HG03097 (cell line): Measurements from ENCODE around the gene MAOA.
"Not testable (repeated sequence)": the region's sequence is repeated elsewhere in the genome, so short reads cannot be mapped to it uniquely, and the experiment has no call there.

Source experiments
- ATAC-seq: cut with Tn5 transposase; IDR thresholded peaks from one replicate; pipeline ENCODE4 v1.9.1; 2021; ENCODE audit not compliant: unreplicated experiment, low FRiP score

The MAOA gene

DNA sequence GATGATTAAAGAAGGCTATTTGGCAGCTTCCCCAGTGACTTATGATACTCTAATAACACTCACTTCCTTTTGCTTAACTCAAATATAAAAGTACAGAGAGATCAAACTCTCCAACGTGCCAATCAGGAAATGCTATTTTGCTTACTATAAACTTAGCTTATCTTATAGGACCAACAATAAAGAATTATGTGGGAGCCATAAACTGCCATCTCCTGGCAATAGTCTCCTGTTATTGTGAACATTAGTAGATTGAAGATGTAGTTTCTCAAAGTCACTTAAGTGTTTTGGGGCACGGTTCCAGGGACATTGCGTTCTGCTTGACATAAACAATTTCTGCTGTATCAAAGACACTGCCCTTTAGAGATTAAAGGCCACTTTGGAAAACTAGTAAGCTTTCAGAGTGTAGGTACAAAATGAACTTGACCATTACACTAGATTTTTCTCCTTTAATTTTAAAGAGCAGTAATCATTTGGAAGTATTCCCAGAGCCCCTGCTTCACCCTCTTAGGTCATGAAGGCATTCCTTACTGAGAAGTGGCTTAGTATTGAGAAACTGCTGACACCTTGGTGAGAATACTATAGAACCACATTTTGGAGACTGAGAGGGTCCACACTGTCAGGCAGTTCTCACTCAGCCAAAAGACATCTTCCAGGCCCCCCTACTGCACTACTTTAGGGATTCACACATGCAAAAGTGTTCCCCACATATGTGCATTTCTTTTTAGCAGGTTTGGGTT is 51.9 kb downstream of the MAOA start:
- no peak for ATAC-seq

DNA sequence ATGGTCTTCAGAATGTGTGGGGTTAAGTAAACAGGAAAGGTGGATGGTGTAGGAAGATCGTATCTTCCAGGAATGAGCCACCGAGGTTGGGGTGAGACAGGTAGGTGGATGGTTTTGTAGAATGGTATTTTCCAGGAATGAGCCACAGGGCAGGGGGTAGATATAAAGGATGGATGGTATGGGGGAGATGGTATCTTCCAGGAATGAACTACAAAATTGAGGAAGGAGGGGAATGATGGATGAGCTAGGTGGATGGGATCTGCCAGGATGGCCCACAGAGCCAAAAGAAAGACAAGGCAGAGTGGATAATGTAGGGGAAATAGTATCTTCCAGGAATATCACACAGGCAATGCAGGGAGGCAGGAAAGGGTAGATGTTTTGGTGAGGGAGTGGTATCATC is 60.0 kb downstream of the MAOA start:
- no peak for ATAC-seq

DNA sequence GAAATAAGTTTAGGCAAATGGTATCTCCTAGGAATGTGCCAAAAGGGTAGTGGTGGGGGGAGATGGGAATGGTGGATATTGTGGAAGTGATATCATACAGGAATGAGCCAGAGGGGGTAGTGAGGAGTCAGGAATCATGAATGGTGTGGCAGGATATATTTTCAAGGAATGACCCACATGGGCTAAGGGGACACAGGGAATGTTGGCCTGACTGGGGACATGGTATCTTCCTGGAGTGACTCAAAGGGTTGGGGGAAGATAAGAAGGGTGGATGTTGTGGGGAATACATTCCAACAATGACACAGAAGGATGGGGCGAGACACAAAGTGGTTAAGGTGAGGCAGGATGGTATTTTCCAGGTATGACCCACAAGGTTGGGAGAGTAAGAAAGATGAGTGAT is 60.6 kb downstream of the MAOA start:
- no peak for ATAC-seq

DNA sequence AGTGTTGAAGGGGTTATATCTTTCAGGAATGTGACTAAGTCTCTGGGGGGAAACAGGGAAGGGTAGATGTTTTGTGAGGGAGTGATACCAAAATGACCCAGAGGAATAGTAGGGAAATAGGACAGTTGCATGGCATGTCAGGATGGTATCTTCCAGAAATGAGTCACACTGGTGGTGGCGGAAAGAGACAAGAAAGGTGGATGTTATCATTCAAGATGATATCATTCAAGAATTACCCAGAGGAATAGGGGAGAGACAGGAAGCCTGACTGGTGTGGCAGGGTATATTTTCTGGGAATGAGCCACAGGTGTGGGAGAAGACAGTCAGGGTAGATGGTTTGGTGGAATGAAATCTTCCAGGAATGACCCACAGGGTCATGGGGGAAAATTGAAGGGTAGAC is 61.1 kb downstream of the MAOA start:
- no peak for ATAC-seq

DNA sequence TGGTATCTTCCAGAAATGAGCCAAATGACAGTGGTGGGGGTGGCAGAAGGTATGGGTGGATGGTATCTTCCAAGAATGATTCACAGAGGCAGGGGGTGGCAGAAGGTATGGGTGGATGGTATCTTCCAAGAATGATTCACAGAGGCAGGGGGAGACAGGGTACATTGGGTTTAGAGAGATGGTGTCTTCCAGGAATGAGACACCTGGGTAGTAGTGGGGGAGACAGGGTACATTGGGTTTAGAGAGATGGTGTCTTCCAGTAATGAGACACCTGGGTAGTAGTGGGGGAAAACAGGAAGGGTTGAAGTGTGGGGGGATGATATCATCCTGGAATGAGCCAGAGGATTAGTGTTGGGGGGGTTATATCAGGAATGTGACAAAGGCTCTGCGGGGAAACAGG is 62.0 kb downstream of the MAOA start:
- no peak for ATAC-seq

DNA sequence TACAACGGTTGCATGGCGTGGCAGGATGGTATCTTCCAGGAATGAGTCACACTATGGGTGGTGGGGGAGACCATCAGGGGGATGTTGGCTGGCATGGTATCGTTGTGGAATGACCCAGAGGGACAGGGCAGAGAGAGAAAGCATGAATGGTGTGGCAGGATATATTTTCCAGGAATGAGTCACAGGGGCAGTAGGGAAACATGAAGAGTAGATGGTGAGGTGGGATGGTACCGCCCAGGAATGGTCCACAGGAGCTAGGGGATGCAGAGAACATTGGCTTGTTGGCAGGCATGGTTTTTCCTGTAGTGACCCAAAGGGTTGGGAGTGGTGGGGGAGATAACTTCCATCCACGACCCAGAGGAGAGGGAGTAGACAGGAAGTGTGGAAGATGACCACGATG is 62.4 kb downstream of the MAOA start:
- no peak for ATAC-seq

DNA sequence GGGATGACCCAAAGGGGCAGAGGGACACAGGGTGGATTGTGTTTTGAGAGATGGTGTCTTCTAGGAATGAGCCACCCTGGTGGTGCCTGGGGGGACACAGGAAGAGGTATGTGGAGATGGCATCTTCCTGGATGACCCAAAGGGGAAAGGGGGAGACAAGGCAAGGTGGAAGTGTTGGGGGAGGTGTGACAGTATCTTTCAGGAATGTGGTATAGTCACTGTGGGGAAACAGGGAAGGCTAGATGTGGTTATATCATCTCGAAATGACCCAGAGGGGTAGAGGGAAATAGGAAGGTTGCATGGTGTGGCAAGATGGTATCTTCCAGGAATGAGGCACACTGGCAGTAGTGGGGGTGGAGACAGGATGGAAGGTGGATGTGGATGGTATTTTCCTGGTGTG is 62.9 kb downstream of the MAOA start:
- ATAC-seq = no peak

DNA sequence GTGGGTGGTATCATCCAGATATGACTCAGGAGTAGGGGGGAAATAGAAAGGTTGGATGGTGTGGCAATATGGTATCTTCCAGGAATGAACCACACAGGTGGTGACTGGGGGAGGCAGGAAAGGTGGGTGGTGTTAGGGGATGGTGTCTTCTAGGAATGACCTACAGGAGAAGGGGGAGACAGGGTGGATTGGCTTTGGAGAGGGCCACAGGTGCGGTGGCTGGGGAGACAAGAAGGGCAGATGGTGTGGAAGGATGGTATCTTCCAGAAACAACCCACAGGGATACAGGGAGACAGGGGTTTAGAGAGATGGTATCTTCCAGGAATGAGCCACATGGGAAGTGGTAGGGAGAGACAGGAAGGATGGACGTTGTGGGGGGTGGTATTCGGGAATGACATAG is 64.0 kb downstream of the MAOA start:
- no peak for ATAC-seq

DNA sequence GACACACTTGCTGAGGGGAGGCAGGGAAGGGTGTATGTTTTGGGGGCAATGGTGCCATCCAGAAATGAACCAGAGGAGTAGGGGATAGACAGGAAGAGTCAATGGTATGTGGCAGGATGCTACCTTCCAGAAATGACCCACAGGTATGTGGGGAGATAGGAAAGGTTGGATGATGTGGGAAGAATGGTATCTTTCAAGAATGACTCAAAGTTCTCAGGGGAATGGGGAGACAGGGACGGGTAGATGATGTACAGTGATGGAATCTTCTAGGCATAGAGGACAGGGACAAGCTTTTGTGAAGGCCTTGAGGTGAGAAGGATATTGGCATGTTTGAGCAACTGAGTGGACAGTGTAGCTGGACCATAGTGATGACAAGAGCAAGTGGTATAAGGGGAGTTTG is 64.9 kb downstream of the MAOA start:
- no peak for ATAC-seq

DNA sequence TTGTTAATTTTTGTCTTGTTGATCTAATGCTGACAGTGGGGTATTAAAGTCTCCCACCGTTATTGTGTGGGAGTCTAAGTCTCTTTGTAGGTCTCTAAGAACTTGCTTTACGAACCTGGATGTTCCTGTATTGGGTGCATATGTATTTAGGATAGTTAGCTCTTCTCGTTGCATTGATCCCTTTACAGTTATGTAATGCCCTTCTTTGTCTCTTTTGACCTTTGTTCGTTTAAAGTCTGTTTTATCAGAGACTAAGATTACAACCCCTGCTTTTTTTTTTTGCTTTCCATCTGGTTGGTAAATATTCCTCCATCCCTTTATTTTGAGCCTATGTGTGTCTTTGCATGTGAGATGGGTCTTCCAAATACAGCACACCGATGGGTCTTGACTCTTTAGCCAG is 69.1 kb downstream of the MAOA start:
- ATAC-seq = not testable (repeated sequence)

DNA sequence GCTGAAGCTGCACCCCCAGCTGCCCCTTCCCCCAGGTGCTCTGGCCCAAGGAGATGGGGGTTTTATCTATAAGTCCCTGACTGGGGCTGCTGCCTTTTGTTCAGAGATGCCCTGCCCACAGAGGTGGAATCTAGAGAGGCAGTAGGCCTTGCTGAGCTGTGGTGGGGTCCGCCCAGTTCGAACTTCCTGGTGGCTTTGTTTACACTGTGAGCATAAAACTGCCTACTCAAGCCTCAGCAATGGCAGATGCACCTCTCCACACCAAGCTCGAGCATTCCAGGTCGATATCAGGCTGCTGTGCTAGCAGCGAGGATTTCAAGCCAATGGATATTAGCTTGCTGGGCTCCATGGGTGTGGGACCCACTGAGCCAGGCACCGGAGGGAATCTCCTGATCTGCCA is 71.2 kb downstream of the MAOA start:
- ATAC-seq = not testable (repeated sequence)

DNA sequence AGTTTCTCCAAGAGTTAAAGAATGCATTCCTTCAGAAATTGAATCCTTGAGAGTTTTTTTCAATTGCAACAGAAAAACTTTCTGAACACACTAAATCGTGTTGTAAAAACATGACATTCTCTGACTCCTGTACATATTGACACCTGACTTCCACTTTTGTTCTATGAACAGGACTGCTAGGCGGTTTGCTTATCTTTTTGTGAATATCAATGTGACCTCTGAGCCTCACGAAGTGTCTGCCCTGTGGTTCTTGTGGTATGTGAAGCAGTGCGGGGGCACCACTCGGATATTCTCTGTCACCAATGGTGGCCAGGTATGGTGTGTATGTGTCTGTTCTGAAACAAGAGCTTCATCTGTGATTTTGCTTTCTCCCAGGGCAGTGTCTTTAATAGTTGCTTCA is 71.9 kb downstream of the MAOA start:
- no peak for ATAC-seq

DNA sequence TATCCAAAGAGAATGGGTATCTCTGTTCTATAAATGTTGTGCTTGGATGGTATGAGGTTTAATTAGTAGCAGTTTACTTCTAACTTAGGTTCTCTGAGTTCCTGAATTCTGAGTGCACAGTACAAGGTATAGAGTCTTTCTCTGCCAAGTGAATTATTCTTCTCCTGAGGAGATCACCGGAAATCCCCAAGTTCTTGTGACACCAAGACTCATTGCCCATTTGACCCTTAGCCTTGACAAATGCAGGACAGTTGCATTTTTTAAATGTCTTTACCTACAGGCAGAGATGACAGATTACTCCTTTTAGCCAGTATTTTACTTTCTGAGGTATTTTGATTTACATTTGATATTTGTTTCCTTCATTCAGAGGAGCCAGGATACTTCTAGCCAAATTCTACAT is 72.9 kb downstream of the MAOA start:
- no peak for ATAC-seq

DNA sequence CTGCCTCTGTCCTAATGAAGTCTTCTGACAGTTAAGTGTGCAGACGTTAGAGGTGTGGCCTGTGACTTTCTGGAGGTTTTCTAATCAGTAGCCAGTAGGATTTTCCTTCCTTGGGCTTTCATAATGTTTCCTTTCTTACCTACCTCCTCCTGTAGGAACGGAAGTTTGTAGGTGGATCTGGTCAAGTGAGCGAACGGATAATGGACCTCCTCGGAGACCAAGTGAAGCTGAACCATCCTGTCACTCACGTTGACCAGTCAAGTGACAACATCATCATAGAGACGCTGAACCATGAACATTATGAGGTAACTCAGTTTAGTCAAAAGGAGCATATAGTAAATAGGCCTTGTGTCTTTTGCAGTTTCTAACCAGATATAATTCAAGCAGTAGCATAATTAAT is 75.0 kb downstream of the MAOA start:
- no peak for ATAC-seq

DNA sequence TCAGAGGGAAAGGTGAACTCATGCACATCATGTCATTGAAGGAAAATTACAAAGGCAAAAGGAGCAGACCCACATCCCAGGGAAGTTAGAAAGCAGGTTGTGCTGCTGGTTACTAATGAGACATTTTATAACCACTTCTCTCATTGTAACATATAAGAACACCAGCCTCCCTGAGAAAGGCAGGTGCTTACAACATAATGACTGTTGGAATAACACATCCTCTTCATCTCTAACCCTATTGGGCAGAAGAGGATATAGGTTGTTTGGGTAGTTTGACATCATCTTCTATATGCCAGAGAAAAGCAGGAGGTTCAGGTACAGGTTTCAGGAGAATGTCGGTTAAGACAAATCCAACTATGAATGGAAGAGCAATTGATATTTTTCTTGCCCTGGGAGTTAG is 77.6 kb downstream of the MAOA start:
- no peak for ATAC-seq

DNA sequence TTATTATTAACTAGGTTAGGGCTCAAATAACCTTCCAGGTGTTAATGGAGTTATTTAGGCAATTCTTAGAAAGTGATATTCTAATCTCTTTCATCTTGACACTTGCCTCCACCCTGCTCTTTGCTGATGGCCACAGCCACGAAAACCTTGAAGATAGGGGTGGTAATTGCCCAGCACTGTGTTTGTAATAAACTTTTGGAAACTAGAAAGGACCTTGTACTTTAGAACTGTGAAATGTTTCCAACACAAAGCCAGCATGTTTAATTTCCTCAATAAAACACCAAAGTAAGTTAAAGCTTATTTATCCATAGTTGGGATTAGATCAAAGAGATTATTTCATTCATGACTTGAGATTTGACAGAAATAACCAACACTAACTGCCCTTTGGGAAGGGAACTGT is 78.3 kb downstream of the MAOA start:
- ATAC-seq = no peak

DNA sequence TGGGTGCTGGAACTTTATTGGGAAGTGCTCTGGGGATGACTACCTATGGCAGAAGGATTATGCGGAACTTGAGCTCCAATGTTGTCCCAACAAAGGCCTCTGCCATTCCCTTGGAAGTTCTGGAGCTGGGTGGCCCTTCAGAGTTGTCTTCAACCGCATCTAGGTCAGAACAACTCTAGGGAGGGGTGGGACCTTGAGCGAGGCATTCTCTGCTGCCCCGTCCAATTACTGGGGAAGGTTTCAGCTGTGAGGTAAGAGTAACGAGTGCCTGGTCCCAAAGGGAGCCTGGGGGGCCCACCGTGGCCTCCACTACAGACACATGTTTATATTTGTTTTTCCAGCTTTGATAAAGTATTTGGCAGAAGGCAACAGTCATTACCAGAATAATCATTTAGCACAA is 79.4 kb downstream of the MAOA start:
- ATAC-seq = no peak

DNA sequence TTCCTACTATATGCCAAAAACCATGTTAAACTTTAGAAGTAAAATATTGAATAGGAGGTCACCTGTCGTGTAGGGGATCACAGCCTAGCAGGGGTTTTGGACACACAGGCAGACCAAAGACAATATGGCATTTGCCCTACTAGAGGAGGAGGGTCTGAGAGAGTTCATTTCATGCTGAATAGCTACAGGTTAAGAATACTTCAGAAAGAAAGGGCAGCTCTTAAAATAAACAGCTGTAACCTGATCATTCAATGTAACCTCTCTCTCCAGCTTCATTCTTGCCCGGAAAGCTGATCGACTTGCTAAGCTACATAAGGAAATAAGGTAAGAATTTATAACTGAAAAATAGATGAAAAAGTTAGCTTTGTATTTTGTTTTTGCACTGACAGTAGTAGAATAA is 79.9 kb downstream of the MAOA start:
- no peak for ATAC-seq

DNA sequence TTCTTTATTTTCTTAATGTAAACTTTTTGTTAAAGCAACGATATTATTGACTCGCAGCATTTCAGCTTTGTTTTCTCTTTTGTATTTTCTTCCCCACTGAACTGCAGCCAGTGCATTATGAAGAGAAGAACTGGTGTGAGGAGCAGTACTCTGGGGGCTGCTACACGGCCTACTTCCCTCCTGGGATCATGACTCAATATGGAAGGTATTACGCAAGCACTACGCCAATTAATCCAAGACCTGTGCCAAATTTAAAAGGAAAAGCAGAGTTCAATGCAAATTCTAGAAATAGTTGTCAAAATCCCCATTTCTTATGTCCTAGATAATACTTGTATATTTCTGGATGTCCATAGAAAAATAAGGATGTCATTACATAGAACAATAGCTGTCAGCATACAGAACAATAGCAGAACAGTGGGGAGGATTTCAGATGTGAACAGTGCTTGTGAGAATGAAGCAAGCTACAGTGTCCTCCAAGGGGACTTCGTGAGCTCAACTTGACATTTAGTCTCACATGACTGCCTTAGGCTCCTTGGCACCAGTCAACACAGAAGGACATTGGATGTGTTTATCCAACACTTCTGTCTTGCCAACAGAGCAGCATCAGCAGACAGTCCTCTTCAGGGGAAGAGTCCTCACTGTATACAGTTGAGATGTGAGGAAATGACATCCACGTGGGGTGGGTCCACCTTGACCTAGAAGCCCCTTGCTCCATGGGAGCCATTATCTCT is 85.9 kb downstream of the MAOA start:
- no peak for ATAC-seq

DNA sequence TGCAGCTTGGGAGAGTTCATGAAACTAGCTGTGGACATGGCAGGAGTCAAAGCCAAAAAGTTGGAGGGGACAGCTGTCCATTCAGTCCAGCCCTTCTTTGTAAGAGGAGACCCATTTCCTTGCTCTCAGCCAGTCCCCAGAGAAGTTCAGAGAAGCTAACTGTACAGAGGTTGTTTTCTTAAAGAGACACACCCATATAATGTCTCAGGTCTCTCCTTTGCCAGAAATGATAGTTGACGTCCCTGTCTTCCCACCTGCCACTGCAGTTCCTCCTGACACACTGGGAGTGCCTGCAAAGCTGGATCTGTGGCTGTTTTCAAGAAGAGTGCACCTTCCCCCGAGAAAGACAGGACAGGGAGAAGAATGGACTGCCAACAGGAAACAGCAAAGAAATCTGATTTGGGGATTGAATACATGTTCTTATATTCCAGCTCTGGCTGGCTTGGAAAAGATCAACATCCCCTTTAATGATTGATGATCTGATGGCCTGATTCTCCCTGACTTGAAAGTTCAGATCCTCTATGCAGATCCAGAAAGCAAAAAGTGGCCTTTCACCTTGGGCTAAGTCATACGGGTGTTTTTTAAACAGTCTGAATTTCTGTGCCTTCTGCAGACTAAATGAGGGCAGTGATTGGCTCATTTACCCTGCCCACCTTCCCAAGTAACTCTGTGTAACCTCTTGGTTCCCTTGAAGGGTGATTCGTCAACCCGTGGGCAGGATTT is 87.2 kb downstream of the MAOA start:
- ATAC-seq = no peak

DNA sequence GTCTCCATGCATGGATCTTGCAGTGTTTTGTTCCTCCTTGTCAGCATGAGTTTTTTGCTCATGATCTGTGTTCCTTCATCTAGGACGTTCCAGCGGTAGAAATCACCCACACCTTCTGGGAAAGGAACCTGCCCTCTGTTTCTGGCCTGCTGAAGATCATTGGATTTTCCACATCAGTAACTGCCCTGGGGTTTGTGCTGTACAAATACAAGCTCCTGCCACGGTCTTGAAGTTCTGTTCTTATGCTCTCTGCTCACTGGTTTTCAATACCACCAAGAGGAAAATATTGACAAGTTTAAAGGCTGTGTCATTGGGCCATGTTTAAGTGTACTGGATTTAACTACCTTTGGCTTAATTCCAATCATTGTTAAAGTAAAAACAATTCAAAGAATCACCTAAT is 88.2 kb downstream of the MAOA start:
- ATAC-seq = no peak
